Measurements from ENCODE around the gene RHO.
"Not testable (repeated sequence)": the region's sequence is repeated elsewhere in the genome, so short reads cannot be mapped to it uniquely, and the experiment has no call there.

The RHO gene

DNA sequence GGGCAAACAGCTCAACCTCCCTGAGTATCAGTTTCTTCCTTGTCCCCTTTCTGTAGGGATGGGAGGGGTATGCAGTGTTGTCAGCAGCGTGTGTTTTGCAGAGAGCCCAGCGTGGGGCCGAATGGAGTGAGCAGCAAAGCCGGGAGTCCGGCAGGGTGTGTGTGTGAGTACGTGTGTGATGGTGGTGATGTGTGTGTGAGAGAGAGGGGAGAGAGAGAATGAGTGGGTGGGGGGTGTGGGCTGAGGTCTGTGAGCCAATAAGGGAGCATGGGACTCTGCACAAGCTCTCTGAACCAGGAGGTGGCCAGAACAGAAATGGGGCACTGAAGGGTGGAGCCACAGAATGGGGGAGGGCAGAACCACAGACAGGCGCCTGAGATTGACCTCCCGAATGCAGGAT lies 44.6 kb upstream of the RHO start:
- peaks cover 54% of the 10 kb centered on the region for H3K36me3 ChIP-seq (ENCODE audit: insufficient read depth, low read length)
- no peak overlapping the region for H3K4me3 ChIP-seq (ENCODE audit: low read depth in 1 of 2, low read length in 2 of 2)
- DNase-seq (no peak), ATAC-seq (ENCODE audit: insufficient read depth, low read depth) (no peak)
- no peaks in the 10 kb centered on the region for H3K9me3 ChIP-seq (ENCODE audit: insufficient read depth, low read length, severe bottlenecking)
- H3K27me3 ChIP-seq (ENCODE audit: insufficient read depth, low read length, poor library complexity) = no peaks in the 10 kb centered on the region
- no peak overlapping the region for H3K27ac ChIP-seq (ENCODE audit: low read length)
- H2AFZ ChIP-seq (ENCODE audit: low read depth, low read length) = no peak overlapping the region
- no peak overlapping the region for H3K9ac ChIP-seq (ENCODE audit: low read depth, low read length)
- H3K79me2 ChIP-seq (ENCODE audit: insufficient read depth, low read length) = no peaks in the 10 kb centered on the region
- no peaks in the 10 kb centered on the region for H4K20me1 ChIP-seq (ENCODE audit: insufficient read depth, low read length)
- no peak overlapping the region for H3K4me2 ChIP-seq (ENCODE audit: insufficient read depth, low read length)
- H3K4me1 ChIP-seq (ENCODE audit: insufficient read depth, low read length) = no peaks in the 10 kb centered on the region
- TF ChIP-seq, protein P1, sequence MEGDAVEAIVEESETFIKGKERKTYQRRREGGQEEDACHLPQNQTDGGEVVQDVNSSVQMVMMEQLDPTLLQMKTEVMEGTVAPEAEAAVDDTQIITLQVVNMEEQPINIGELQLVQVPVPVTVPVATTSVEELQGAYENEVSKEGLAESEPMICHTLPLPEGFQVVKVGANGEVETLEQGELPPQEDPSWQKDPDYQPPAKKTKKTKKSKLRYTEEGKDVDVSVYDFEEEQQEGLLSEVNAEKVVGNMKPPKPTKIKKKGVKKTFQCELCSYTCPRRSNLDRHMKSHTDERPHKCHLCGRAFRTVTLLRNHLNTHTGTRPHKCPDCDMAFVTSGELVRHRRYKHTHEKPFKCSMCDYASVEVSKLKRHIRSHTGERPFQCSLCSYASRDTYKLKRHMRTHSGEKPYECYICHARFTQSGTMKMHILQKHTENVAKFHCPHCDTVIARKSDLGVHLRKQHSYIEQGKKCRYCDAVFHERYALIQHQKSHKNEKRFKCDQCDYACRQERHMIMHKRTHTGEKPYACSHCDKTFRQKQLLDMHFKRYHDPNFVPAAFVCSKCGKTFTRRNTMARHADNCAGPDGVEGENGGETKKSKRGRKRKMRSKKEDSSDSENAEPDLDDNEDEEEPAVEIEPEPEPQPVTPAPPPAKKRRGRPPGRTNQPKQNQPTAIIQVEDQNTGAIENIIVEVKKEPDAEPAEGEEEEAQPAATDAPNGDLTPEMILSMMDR (IDR thresholded peaks at IDR 0.05; ENCODE audit: borderline replicate concordance, extremely low read depth, low read length, poor library complexity, severe bottlenecking) = no peak
- TF ChIP-seq EZH2 (IDR thresholded peaks at IDR 0.05; ENCODE audit: borderline replicate concordance, low read depth, low read length, severe bottlenecking) = no peak

DNA sequence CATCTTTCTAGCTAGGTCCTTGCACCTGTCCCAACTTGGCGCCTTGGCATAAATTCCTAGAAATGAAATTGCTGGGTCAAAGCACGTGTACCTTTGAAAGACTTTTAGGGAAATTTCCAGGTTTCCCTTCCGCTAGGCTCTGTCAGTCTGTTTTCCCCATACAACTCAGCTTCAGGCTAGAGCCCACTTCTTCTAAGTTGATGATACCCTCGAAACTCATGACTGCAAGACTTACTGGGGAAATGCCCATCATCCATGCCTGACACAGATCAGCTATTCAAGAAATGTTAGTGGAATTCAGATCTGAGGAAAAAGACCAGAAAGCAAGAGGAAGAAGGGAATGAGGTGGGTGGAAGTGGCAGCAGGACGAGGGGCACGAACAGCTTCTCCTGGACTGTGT lies 43.3 kb upstream of the RHO start:
- not testable (repeated sequence) for DNase-seq; H4K20me1 ChIP-seq (ENCODE audit: insufficient read depth, low read length); H3K9ac ChIP-seq (ENCODE audit: low read depth, low read length); ATAC-seq (ENCODE audit: insufficient read depth, low read depth); H3K4me1 ChIP-seq (ENCODE audit: insufficient read depth, low read length); H3K4me3 ChIP-seq (ENCODE audit: low read depth in 1 of 2, low read length in 2 of 2); H2AFZ ChIP-seq (ENCODE audit: low read depth, low read length); H3K9me3 ChIP-seq (ENCODE audit: insufficient read depth, low read length, severe bottlenecking); H3K79me2 ChIP-seq (ENCODE audit: insufficient read depth, low read length); H3K27ac ChIP-seq (ENCODE audit: low read length); H3K4me2 ChIP-seq (ENCODE audit: insufficient read depth, low read length); H3K27me3 ChIP-seq (ENCODE audit: insufficient read depth, low read length, poor library complexity)
- peaks cover 46% of the 10 kb centered on the region for H3K36me3 ChIP-seq (ENCODE audit: insufficient read depth, low read length)

DNA sequence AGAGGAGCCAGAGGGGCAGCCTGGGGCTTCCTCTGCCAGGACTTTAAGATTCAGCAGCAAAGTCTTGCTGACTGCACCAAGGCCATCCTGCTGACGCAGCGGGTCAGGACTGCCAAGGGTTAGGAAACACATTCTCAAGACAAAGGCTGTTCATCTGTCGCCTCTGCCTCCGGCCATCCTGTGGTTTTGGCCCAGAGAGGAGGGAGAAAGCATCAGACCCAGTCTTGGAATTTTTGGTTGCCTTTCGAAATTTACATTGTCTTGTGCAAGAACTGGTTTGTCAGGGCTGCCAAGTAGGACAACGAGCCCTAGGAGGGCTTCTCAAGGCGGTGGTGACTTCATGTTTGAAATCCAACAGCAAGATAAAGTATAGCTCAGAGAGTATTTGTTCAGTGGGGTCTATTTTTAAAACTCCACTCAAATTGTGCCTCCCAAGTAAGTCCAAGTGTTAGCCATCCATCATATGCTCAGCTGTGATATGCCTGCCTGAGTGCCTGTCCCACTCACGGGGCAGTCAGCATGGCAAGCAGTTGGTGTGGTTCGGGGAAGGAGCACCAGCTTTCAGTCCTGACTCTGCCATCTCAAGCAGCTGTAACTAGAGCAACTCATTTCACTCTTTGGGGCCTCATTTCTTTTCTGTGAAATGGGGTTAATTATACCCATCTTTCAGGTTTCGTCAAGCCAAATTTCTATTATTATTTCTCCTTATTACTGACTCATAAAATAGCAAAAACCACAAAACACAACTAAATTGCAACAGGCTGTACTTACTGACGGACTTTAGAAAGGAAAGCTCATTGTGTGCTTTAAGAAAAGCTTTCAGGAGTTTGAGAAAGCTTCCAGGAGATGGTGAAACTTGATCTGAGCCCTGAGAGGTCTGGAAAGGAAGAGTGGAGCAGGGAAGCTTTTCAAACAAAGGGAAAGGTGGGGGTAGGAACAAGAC lies 42.4 kb upstream of the RHO start:
- Histone ChIP-seq H3K4me3 (ENCODE audit: low read depth in 1 of 2, low read length in 2 of 2) (no peak overlapping the region), H3K27me3 (ENCODE audit: insufficient read depth, low read length, poor library complexity) (no peaks in the 10 kb centered on the region), H3K4me2 (ENCODE audit: insufficient read depth, low read length) (no peak overlapping the region), H2AFZ (ENCODE audit: low read depth, low read length) (no peak overlapping the region), H3K9ac (ENCODE audit: low read depth, low read length) (no peak overlapping the region), H3K79me2 (ENCODE audit: insufficient read depth, low read length) (no peaks in the 10 kb centered on the region), H4K20me1 (ENCODE audit: insufficient read depth, low read length) (no peaks in the 10 kb centered on the region), H3K27ac (ENCODE audit: low read length) (no peak overlapping the region), H3K9me3 (ENCODE audit: insufficient read depth, low read length, severe bottlenecking) (no peaks in the 10 kb centered on the region), H3K36me3 (ENCODE audit: insufficient read depth, low read length) (peaks cover 44% of the 10 kb centered on the region), H3K4me1 (ENCODE audit: insufficient read depth, low read length) (no peaks in the 10 kb centered on the region)
- DNase-seq = no peak
- TF ChIP-seq, protein P1 (IDR thresholded peaks at IDR 0.05; ENCODE audit: borderline replicate concordance, extremely low read depth, low read length, poor library complexity, severe bottlenecking) = no peak
- TF ChIP-seq EZH2 (IDR thresholded peaks at IDR 0.05; ENCODE audit: borderline replicate concordance, low read depth, low read length, severe bottlenecking) = no peak
- ATAC-seq (ENCODE audit: insufficient read depth, low read depth) = no peak

- Histone ChIP-seq H3K4me2 (ENCODE audit: insufficient read depth, low read length) (no peak overlapping the region), H3K9ac (ENCODE audit: low read depth, low read length) (no peak overlapping the region)
- no peak for DNase-seq
These were observed 41.8 kb upstream of the RHO start for GRCh38 chr3:129486664-129487035.

More at GRCh38 chr3:129486664-129487035, 41.8 kb upstream of the RHO start:
- no peak overlapping the region for H3K4me3 ChIP-seq (ENCODE audit: low read depth in 1 of 2, low read length in 2 of 2)
- H3K79me2 ChIP-seq (ENCODE audit: insufficient read depth, low read length) = no peaks in the 10 kb centered on the region
- TF ChIP-seq, protein P1 (IDR thresholded peaks at IDR 0.05; ENCODE audit: borderline replicate concordance, extremely low read depth, low read length, poor library complexity, severe bottlenecking) = no peak
- no peak overlapping the region for H2AFZ ChIP-seq (ENCODE audit: low read depth, low read length)
- H3K36me3 ChIP-seq (ENCODE audit: insufficient read depth, low read length) = peaks cover 42% of the 10 kb centered on the region
- no peak for ATAC-seq (ENCODE audit: insufficient read depth, low read depth)
- H3K27me3 ChIP-seq (ENCODE audit: insufficient read depth, low read length, poor library complexity) = no peaks in the 10 kb centered on the region
- H4K20me1 ChIP-seq (ENCODE audit: insufficient read depth, low read length) = no peaks in the 10 kb centered on the region
- no peaks in the 10 kb centered on the region for H3K4me1 ChIP-seq (ENCODE audit: insufficient read depth, low read length)
- no peak overlapping the region for H3K27ac ChIP-seq (ENCODE audit: low read length)
- no peaks in the 10 kb centered on the region for H3K9me3 ChIP-seq (ENCODE audit: insufficient read depth, low read length, severe bottlenecking)
